ENCODE data around the gene DPM3. TPM values are rescaled to one million over a fixed set of nuclear protein-coding genes. Genes with fewer than 3 reads are reported as not detected.

Gene DPM3
- total and polyA plus RNA-seq, 2 of the 13 experiments (the other 11 are each of a cell fraction or from before 2014, with no cell fraction given) = 23.2 to 53.4 TPM

- TF ChIP-seq ZNF609 (CRISPR knock-in tag; IDR thresholded peaks at IDR 0.05; ENCODE audit: borderline replicate concordance) (peak; percentile 97), CBX2 (IDR thresholded peaks at IDR 0.05; ENCODE audit: low read depth, low read length) (no peak), CBX2 (CRISPR knock-in tag; IDR thresholded peaks at IDR 0.05; ENCODE audit: low read depth) (no peak), REL (CRISPR knock-in tag; conservative IDR thresholded peaks at IDR 0.05) (no peak), ZBTB2 (CRISPR knock-in tag; IDR thresholded peaks at IDR 0.05; ENCODE audit: low read depth) (peak; percentile 83), STAT5B (CRISPR knock-in tag; IDR thresholded peaks at IDR 0.05) (0 out of 2 replicates have a peak, but pooled peaks have one; percentile 5), ATM (IDR thresholded peaks at IDR 0.05; ENCODE audit: borderline replicate concordance) (no peak), IRF2 (CRISPR knock-in tag; IDR thresholded peaks at IDR 0.05) (peak; percentile 82; the same call in 1 of the 2 replicates), ZNF570 (CRISPR knock-in tag; IDR thresholded peaks at IDR 0.05; ENCODE audit: borderline replicate concordance) (no peak), HIVEP1 (CRISPR knock-in tag; IDR thresholded peaks at IDR 0.05) (peak; percentile 85), DNMT1 (CRISPR knock-in tag; IDR thresholded peaks at IDR 0.05) (no peak), GABPA (IDR thresholded peaks at IDR 0.05; ENCODE audit: low read depth, low read length) (no peak), GABPA (CRISPR knock-in tag; IDR thresholded peaks at IDR 0.05; ENCODE audit: low read depth) (no peak), HOXA9 (CRISPR knock-in tag; IDR thresholded peaks at IDR 0.05; ENCODE audit: borderline replicate concordance) (peak; percentile 95), THRA (CRISPR knock-in tag; IDR thresholded peaks at IDR 0.05; ENCODE audit: borderline replicate concordance) (peak; percentile 91)
- TF ChIP-seq, protein P1, sequence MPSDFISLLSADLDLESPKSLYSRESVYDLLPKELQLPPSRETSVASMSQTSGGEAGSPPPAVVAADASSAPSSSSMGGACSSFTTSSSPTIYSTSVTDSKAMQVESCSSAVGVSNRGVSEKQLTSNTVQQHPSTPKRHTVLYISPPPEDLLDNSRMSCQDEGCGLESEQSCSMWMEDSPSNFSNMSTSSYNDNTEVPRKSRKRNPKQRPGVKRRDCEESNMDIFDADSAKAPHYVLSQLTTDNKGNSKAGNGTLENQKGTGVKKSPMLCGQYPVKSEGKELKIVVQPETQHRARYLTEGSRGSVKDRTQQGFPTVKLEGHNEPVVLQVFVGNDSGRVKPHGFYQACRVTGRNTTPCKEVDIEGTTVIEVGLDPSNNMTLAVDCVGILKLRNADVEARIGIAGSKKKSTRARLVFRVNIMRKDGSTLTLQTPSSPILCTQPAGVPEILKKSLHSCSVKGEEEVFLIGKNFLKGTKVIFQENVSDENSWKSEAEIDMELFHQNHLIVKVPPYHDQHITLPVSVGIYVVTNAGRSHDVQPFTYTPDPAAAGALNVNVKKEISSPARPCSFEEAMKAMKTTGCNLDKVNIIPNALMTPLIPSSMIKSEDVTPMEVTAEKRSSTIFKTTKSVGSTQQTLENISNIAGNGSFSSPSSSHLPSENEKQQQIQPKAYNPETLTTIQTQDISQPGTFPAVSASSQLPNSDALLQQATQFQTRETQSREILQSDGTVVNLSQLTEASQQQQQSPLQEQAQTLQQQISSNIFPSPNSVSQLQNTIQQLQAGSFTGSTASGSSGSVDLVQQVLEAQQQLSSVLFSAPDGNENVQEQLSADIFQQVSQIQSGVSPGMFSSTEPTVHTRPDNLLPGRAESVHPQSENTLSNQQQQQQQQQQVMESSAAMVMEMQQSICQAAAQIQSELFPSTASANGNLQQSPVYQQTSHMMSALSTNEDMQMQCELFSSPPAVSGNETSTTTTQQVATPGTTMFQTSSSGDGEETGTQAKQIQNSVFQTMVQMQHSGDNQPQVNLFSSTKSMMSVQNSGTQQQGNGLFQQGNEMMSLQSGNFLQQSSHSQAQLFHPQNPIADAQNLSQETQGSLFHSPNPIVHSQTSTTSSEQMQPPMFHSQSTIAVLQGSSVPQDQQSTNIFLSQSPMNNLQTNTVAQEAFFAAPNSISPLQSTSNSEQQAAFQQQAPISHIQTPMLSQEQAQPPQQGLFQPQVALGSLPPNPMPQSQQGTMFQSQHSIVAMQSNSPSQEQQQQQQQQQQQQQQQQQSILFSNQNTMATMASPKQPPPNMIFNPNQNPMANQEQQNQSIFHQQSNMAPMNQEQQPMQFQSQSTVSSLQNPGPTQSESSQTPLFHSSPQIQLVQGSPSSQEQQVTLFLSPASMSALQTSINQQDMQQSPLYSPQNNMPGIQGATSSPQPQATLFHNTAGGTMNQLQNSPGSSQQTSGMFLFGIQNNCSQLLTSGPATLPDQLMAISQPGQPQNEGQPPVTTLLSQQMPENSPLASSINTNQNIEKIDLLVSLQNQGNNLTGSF (CRISPR knock-in tag; IDR thresholded peaks at IDR 0.05) = no peak
Measured at GRCh38 chr1:155127105-155127966, 13.0 kb downstream of the DPM3 start, which contains the start of gene EFNA1 (continued).
